Thoracic aorta endothelial cell (primary cell): Measurements from ENCODE around the gene SUCNR1. TPM values are rescaled to one million over a fixed set of nuclear protein-coding genes. Genes with fewer than 3 reads are reported as not detected.

Experiments
- total RNA-seq: library from RNA; depleted of rRNA; stranded (reverse); fragments of >200 nt; gene quantifications from 2 replicates; pipeline ENCODE4 v1.2.3, GENCODE V29; 2012

The SUCNR1 gene
- total RNA-seq: not detected in 2 replicates

GRCh38 chr3:151873398-151873797, at the start of gene SUCNR1:
Gene SUCNR1 (plus strand): TSS chr3:151873643. CDS start chr3:151879893, 6,250 bp downstream.

Other genes with a start within 250 kb of the SUCNR1 start
- not detected in 2 replicates for gene AADACL2, start 139.7 kb upstream of the SUCNR1 start, total RNA-seq
- 0.07 TPM in 1 of 2 replicates, not detected in the other for gene AADAC, start 59.5 kb upstream of the SUCNR1 start, total RNA-seq